ENCODE results near the gene STAB2. TPM values are rescaled to one million over a fixed set of nuclear protein-coding genes. Genes with fewer than 3 reads are reported as not detected.

STAB2 gene
- total RNA-seq, 1 donor from 2014 or later = not detected

DNA sequence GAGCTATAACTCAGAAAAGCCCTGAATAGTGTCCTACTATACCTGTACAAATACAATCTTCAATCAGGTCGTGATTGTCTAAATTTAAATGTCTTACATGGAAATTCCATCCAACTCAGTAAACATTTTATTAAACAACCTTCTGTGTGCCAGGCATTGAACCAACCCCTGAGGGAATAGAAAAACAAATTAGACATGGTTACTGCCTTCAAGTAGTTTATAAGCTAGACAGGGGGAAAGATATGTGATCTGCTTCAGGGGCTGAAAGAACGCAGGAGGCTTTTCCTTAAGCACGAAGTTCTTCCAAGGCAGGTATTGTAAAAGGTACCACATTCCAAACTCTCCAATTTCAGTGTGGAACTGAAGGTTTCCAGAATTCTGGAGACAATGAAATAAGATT, 39.7 kb upstream of the STAB2 start:
- Histone ChIP-seq H3K27me3 (ENCODE audit: control insufficient read depth, insufficient read depth, low read length) (no peaks in the 10 kb centered on the region), H3K4me3 (ENCODE audit: low read depth, low read length) (no peak overlapping the region), H3K36me3 (ENCODE audit: control insufficient read depth, insufficient read depth, low read length) (no peaks in the 10 kb centered on the region)
- FAIRE-seq = no peak
- DNase-seq (ENCODE audit: low read depth) = no peak
- TF ChIP-seq, protein P1, sequence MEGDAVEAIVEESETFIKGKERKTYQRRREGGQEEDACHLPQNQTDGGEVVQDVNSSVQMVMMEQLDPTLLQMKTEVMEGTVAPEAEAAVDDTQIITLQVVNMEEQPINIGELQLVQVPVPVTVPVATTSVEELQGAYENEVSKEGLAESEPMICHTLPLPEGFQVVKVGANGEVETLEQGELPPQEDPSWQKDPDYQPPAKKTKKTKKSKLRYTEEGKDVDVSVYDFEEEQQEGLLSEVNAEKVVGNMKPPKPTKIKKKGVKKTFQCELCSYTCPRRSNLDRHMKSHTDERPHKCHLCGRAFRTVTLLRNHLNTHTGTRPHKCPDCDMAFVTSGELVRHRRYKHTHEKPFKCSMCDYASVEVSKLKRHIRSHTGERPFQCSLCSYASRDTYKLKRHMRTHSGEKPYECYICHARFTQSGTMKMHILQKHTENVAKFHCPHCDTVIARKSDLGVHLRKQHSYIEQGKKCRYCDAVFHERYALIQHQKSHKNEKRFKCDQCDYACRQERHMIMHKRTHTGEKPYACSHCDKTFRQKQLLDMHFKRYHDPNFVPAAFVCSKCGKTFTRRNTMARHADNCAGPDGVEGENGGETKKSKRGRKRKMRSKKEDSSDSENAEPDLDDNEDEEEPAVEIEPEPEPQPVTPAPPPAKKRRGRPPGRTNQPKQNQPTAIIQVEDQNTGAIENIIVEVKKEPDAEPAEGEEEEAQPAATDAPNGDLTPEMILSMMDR (IDR thresholded peaks at IDR 0.05; ENCODE audit: insufficient read depth, low read length, severe bottlenecking) = no peak

DNA sequence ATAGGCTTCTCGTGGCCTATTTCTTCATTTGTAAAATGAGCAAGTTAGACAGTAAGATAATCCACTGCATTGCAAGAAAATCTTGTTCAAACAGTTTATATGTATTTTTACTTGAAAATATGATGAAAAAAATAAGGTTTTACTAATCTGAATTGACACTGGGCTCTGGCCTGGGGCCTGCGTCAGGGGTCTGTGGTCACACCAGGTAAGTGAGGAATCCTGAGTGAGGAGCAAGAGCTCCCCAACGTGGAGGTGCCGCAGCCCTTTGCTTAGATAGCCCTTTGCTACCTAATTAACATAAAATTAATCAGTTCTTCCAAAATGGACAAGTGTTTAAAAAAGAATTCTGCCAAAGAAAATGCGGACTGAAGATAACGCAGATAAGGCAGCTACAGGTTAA, 39.1 kb upstream of the STAB2 start:
- DNase-seq (ENCODE audit: low read depth) (no peak), FAIRE-seq (no peak)
- Histone ChIP-seq H3K4me3 (ENCODE audit: low read depth, low read length) (no peak overlapping the region), H3K36me3 (ENCODE audit: control insufficient read depth, insufficient read depth, low read length) (no peaks in the 10 kb centered on the region), H3K27me3 (ENCODE audit: control insufficient read depth, insufficient read depth, low read length) (no peaks in the 10 kb centered on the region)
- TF ChIP-seq, protein P1 (IDR thresholded peaks at IDR 0.05; ENCODE audit: insufficient read depth, low read length, severe bottlenecking) = no peak

- FAIRE-seq (no peak), DNase-seq (ENCODE audit: low read depth) (peak; percentile 79)
- Histone ChIP-seq H3K36me3 (ENCODE audit: control insufficient read depth, insufficient read depth, low read length) (no peaks in the 10 kb centered on the region), H3K4me3 (ENCODE audit: low read depth, low read length) (no peak overlapping the region), H3K27me3 (ENCODE audit: control insufficient read depth, insufficient read depth, low read length) (no peaks in the 10 kb centered on the region)
- TF ChIP-seq, protein P1 (IDR thresholded peaks at IDR 0.05; ENCODE audit: insufficient read depth, low read length, severe bottlenecking) = peak; percentile 76
Observed at GRCh38 chr12:103548622-103549601, 38.2 kb upstream of the STAB2 start.

DNA sequence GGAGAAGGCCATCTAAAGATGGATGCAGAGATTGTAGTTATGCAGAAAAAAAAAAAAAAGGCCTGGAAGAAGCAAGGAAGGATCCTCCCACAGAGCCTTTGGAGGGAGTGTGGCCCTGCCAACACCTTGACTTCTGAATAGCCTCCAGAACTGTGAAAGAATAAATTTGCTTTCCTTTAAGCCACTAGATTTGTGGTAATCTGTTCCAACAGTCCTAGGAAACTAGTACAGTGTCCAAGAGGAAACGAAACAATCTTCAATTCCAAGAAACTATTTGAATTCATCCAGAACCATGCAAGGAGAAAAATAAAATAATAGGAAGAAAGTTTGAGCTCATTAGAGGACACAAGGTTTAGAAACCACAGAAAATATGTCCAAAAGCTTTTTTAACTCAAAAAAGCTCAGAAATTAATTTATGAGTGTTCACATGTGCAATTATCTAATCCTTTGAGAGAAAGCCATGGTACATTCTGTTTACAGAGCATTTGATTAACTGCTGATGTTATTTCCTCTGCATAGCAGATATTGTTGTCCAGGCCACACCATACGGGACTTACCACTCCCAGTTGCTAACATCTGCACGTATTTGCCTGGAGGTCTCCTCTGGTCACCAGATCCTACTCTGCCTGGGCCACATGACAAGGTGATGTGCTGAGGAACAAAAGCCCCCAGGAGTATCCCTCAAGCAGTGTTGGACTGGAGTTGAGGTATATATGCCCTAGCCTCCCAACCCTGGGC, 30.0 kb upstream of the STAB2 start:
- FAIRE-seq (no peak), DNase-seq (ENCODE audit: low read depth) (no peak)
- no peaks in the 10 kb centered on the region for H3K27me3 ChIP-seq (ENCODE audit: control insufficient read depth, insufficient read depth, low read length)
- H3K4me3 ChIP-seq (ENCODE audit: low read depth, low read length) = no peak overlapping the region
- TF ChIP-seq, protein P1 (IDR thresholded peaks at IDR 0.05; ENCODE audit: insufficient read depth, low read length, severe bottlenecking) = no peak
- H3K36me3 ChIP-seq (ENCODE audit: control insufficient read depth, insufficient read depth, low read length) = no peaks in the 10 kb centered on the region

GRCh38 chr12:103557628-103558010, 29.5 kb upstream of the STAB2 start:
- FAIRE-seq (no peak), DNase-seq (ENCODE audit: low read depth) (no peak)
- Histone ChIP-seq H3K36me3 (ENCODE audit: control insufficient read depth, insufficient read depth, low read length) (no peaks in the 10 kb centered on the region), H3K27me3 (ENCODE audit: control insufficient read depth, insufficient read depth, low read length) (no peaks in the 10 kb centered on the region), H3K4me3 (ENCODE audit: low read depth, low read length) (no peak overlapping the region)
- TF ChIP-seq, protein P1 (IDR thresholded peaks at IDR 0.05; ENCODE audit: insufficient read depth, low read length, severe bottlenecking) = no peak

Measured in bronchial epithelial cell (primary cell).